ENCODE results near the gene LILRA5. TPM values are rescaled to one million over a fixed set of nuclear protein-coding genes. Genes with fewer than 3 reads are reported as not detected.
"Not testable (repeated sequence)": the region's sequence is repeated elsewhere in the genome, so short reads cannot be mapped to it uniquely, and the experiment has no call there.

LILRA5 gene
- total RNA-seq, 1 experiment from 2014 or later = not detected

GRCh38 chr19:54275951-54276350 lies 37.0 kb downstream of the LILRA5 start:
- DNase-seq (ENCODE audit: low read depth) = no peak

DNA sequence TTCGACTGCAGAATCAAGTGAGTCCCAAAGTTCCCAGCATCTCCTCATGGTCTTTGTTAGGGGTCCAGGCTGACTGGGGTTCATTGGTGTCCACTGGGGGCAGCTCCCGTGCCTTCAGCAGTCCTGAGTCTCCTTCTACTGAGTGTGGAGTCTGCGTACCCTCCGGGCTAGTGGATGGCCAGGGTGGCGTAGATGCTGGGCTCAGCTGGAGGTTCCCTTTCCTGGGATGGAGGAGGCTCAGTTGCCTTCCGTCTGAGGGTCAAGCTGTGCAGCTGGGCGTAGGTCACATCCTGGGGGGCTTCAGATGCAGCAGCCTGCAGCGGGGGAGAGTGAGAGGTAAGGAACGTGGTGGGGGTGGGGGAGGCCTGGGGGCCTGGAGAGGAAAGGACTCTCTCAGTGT lies 38.5 kb downstream of the LILRA5 start:
- not testable (repeated sequence) for DNase-seq (ENCODE audit: low read depth)

DNA sequence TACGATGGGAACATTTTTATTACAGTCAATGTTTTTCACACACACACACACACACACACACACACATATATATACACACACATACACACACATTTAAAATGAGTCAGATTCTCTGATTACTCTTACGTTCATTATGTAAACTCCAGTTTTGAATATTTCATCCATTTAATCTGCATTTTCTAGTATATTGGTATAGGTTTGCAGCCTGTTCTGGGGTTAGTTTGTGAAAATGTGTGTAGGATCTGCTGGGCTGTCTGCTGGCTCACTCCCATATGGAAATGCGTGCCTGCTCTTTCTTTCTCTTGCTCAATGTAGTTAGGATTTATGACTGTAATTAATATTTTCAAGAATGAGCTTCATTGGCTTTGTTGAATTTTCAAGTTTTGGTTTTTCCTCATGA lies 39.1 kb downstream of the LILRA5 start:
- no peak for DNase-seq (ENCODE audit: low read depth)

DNA sequence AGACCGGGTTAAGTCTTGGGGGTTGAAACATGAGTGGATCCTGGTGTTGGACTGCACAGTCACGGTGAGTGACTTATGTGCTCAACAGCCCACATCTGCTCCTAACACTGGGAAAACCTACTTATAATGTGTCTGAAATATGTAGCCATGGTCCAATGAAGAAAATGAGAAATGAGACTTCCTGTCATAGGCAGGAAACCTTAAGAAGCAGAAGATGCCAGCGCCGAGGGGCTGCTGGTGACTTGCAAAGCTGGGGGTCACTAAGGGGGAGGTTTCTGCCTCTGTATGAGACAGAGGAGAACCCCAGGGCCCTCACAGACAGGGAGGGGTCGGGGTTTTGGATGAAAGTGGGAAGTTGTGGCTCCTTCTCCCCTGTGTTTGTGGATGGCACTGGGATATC lies 40.8 kb downstream of the LILRA5 start:
- not testable (repeated sequence) for DNase-seq (ENCODE audit: low read depth)

DNA sequence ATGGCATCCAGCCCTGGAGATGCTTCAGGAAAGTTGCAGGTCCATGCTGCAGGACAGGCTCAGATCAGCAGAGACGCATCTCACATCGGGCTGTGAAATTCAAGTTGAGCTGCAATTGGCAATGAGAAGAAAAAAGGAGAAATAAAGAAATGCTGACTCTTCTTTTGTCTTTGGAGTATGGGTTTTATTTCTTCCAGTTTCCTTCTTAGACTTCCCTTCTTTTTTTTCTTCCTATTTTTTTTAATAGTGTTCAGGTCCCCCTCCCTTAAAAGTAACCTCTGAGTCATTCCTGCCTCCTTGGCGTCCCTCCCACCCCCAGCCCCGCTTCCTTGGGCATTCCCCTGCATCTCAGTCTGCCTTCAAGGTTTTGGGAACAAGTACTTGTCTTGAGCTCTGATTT lies 41.4 kb downstream of the LILRA5 start:
- DNase-seq (ENCODE audit: low read depth) = not testable (repeated sequence)

DNA sequence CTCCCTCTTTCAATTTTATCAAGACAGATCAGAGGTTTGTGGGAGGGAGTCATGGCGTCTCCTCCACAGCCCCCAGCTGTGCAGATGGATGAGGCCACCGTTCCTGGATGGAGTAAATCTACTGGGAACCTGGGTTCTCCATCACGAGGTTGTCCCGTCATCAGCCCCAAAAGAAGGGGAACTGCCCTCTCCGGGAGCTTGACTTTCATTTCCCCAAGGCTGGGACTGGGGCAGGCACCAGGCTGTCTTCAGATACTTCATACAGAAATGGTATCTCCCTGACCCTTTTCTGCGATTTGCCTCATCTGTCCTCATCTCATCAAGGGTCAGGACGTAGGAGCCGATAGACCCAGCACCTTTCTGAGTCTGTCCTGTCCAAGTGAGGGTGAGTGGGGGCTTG lies 41.9 kb downstream of the LILRA5 start:
- no peak for DNase-seq (ENCODE audit: low read depth)

- no peak for DNase-seq (ENCODE audit: low read depth)
Observed at GRCh38 chr19:54268936-54269335, 44.0 kb downstream of the LILRA5 start.

DNA sequence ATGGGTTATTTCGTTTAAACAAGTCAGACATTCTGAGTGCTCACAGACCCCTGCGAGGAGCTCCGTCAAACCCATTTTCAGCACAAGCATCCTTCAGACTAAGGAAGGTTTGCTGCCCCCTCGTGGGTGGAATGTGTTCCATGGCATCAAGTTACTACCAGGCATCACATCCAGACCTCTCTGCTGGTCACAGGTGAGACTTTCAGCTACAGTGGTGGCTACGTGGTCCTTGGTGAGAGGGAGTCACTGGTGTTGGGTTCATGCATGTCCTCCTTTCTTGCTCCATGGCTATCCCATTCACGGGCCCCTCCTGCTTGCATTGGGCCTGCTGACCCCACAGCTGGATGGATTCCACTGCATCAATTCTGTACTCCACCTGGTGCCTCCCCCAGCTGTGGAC lies 46.8 kb downstream of the LILRA5 start:
- DNase-seq (ENCODE audit: low read depth) = peak; percentile 55

DNA sequence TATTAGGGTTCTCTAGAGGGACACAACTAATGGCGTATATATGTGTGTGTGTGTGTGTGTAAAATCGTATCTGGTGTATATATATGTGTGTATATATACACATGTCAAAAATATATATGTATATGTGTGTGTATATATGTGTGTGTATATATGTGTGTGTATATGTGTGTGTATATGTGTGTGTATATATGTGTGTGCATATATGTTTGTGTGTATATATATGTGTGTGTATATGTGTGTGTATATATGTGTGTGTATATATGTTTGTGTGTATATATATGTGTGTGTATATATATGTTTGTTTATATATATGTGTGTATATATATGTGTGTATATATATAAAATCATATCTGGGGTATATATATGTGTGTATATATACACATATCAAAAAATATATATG lies 50.5 kb downstream of the LILRA5 start:
- DNase-seq (ENCODE audit: low read depth) = no peak

DNA sequence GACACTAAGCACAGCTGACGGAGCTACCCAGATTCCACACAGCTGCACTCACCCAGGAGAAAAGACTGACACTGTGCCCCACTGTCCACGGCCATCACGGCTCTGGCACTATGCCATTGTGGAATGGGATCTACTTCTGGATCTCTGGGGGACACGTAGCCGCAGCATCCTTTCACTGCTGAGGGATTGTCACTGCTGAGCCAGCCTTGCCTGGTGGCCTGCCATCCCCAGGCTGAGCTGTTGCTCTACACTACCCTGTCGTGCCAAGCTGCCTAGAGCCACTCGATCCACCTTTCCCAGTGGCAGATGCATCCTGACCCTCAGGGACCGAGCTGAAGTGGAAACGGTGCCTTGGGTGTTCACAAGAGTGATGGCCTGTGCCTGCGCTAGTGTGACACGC lies 50.9 kb downstream of the LILRA5 start:
- DNase-seq (ENCODE audit: low read depth) = no peak

- no peak for DNase-seq (ENCODE audit: low read depth)
Observed at GRCh38 chr19:54257116-54257480, 55.9 kb downstream of the LILRA5 start, which contains the start of gene LILRB5. LILRB5 (minus strand) TSS chr19:54257273; CDS start chr19:54257193, 80 bp downstream.

Other genes starting within 250 kb of the LILRA5 start
- 0.29 TPM in 1 of 2 replicates, not detected in the other for gene VSTM1, start 249.3 kb downstream of the LILRA5 start, total RNA-seq (2014; rRNA removed; shearing (Covaris generic))
- not detected in 2 replicates for gene TARM1, start 231.8 kb downstream of the LILRA5 start, total RNA-seq (2014; rRNA removed; shearing (Covaris generic))
- gene OSCAR, start 212.4 kb downstream of the LILRA5 start, total RNA-seq (2014; rRNA removed; shearing (Covaris generic)) = 0.12 TPM in 1 of 2 replicates, not detected in the other
- gene NDUFA3, start 210.3 kb downstream of the LILRA5 start, total RNA-seq (2014; rRNA removed; shearing (Covaris generic)) = 45.4 and 59.8 TPM in 2 replicates
- 50.2 and 66.2 TPM in 2 replicates for gene TFPT, start 197.5 kb downstream of the LILRA5 start, total RNA-seq (2014; rRNA removed; shearing (Covaris generic))
- gene PRPF31, start 197.4 kb downstream of the LILRA5 start, total RNA-seq (2014; rRNA removed; shearing (Covaris generic)) = 51.8 and 71.3 TPM in 2 replicates
- 9.6 and 12.3 TPM in 2 replicates for gene CNOT3, start 175.4 kb downstream of the LILRA5 start, total RNA-seq (2014; rRNA removed; shearing (Covaris generic))
- gene LENG1, start 153.4 kb downstream of the LILRA5 start, total RNA-seq (2014; rRNA removed; shearing (Covaris generic)) = 13.1 and 15.4 TPM in 2 replicates
- gene TMC4, start 140.0 kb downstream of the LILRA5 start, total RNA-seq (2014; rRNA removed; shearing (Covaris generic)) = 3.8 TPM in 1 of 2 replicates, not detected in the other
- 174 and 183 TPM in 2 replicates for gene MBOAT7, start 123.6 kb downstream of the LILRA5 start, total RNA-seq (2014; rRNA removed; shearing (Covaris generic))
- gene TSEN34, start 121.9 kb downstream of the LILRA5 start, total RNA-seq (2014; rRNA removed; shearing (Covaris generic)) = 125 and 166 TPM in 2 replicates
- 1,692 and 2,035 TPM in 2 replicates for gene RPS9, start 112.3 kb downstream of the LILRA5 start, total RNA-seq (2014; rRNA removed; shearing (Covaris generic))
- gene LILRB3, start 90.2 kb downstream of the LILRA5 start, total RNA-seq (2014; rRNA removed; shearing (Covaris generic)) = not detected in 2 replicates
- not detected in 2 replicates for gene LILRA6, start 70.4 kb downstream of the LILRA5 start, total RNA-seq (2014; rRNA removed; shearing (Covaris generic))
- not detected in 2 replicates for gene LILRB5, start 55.9 kb downstream of the LILRA5 start, total RNA-seq (2014; rRNA removed; shearing (Covaris generic))
- not detected in 2 replicates for gene LILRB2, start 32.1 kb downstream of the LILRA5 start, total RNA-seq (2014; rRNA removed; shearing (Covaris generic))
- gene LILRA4, start 26.0 kb upstream of the LILRA5 start, total RNA-seq (2014; rRNA removed; shearing (Covaris generic)) = not detected in 2 replicates
- gene LAIR1, start 51.8 kb upstream of the LILRA5 start, total RNA-seq (2014; rRNA removed; shearing (Covaris generic)) = 0.12 TPM in 1 of 2 replicates, not detected in the other
- gene TTYH1, start 102.3 kb upstream of the LILRA5 start, total RNA-seq (2014; rRNA removed; shearing (Covaris generic)) = not detected in 2 replicates
- 7.1 and 9.0 TPM in 2 replicates for gene LENG8, start 136.0 kb upstream of the LILRA5 start, total RNA-seq (2014; rRNA removed; shearing (Covaris generic))
- 0.88 and 1.4 TPM in 2 replicates for gene LENG9, start 150.6 kb upstream of the LILRA5 start, total RNA-seq (2014; rRNA removed; shearing (Covaris generic))
- gene CDC42EP5, start 160.1 kb upstream of the LILRA5 start, total RNA-seq (2014; rRNA removed; shearing (Covaris generic)) = 1.1 and 1.7 TPM in 2 replicates
- gene LAIR2, start 189.7 kb upstream of the LILRA5 start, total RNA-seq (2014; rRNA removed; shearing (Covaris generic)) = not detected in 2 replicates

Measured in RPMI7951 (cell line).